T-helper 9 cell (primary cell): Measurements from ENCODE around the gene GABBR2.

Experiments
- DNase-seq: peaks from one replicate; pipeline ENCODE4 v3.0.0-alpha.2; 2020

Gene GABBR2

DNA sequence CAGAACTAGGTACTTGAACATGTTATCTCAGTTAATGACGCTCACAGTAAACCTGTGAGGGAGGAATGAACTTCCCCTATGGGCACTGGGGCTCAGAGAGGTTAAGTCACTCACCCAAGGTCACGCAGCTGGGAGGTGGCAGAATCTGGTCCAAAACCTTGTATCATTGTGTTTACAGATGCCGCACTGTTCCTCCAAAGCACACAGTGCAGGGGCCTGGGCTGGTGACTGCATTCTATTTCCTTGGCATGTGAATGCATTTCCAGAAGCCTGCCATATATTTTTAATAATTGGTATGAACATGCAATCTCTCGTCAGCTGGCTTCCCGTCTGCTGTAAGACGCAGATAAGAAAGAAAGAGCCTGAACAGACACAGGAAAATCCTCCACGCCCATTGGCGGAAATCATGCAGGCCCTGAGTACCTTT is 376.3 kb downstream of the GABBR2 start:
- no peak for DNase-seq

DNA sequence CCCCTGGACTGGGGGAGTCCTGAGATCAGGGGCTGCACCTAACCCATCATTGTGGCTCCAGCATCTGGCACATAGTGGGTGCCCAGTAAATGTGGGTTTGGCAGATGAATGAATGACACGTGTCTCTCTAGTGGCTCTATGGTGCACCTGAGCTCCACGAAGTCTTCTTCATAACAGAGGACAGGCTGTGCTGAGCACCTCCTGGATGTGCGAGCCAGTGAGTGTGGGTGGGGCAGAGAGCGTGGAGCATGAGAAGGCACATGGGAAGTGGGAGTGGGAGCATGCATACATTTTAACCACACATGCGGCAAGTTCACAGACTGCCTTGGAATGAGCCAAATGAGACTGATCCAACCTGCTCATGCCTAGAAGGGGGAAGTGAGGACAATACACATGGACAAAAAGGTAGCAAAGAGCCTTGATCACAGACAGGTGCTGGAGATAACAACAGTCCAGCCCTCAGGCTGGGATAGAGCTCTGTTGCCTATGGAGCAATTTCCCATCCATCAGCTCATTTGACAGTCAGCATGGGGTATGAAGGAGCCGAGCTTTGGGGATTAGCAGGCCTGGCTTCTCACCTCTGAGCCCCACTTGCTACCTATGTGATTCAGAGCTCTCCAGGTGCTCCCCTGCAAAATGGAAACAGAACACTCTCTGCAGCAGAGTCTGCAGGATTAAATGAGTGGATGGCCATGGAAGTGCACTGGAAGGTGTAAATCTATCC is 377.0 kb downstream of the GABBR2 start:
- DNase-seq = no peak

DNA sequence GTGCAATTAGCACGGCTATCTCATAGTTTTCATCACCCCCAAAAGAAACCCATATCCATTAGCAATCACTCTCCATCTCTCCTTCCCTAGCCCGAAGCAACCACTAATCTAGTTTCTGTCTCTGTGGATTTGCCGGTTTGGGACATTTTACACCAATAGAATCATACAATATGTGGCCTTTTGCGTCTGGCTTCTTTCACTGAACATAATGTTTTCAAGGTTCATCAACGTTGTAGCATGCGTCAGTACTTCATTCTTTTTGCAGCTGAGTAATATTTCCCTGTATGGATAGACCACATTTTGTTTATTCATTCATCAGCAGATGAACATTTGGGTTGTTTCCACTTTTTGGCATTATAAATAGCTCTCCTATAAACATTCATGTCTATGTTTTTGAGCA is 377.9 kb downstream of the GABBR2 start:
- no peak for DNase-seq

DNA sequence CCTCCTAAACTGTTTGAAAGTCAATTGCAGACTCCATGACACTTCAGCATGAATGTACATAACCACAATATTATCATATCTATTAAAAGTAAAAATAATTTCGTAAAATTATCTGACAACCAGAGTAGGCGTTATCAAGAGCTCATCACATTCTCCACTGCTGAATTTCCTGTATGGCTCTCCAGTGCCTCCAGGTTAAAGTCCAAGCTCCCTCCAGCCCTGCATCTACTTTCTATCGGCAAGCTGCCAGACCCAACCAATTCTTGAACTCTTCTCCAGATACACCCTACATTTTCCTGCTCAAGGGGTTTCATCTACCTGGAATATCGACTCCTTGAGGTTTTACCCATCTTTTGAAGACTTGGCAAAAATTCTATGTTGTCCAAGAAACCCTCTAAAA is 378.8 kb downstream of the GABBR2 start:
- DNase-seq = no peak

DNA sequence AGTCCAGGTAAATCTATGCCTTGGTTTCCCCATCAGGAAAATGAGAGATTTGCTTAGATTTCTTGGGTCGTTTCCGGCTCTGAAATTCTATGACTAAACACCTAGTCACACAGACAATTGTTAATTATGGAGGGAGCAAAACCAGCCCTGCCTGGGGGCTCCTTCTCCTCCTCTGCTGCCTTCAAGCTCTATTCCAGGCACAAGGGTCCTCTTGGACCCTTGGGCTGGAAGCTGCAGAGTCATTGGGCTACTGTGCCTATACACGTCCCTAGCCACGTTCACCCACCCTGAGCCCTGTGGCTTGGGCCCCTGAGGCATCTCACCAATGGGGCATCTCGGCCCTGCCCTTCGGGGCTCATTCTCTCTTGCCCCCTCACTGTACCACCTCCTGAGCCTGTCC is 379.5 kb downstream of the GABBR2 start:
- DNase-seq = no peak

DNA sequence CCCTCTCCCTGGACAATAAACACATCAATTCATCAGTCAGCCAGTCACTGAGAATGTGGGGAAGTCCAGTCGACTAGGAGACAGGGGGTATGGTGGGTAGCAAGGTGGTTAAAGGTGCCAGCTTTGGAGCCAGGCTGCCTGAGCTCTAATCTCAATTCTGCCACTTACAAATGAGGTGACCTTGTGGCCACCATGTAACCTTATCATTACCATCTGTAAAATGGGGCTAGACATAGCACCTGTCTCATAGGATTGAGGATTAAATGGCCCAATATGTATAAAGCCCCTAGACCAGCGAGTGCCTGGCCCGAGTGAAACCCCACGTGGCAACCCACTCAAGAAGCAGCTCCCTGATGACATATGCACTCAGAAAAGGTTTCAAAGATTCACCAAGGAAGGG is 380.0 kb downstream of the GABBR2 start:
- no peak for DNase-seq

DNA sequence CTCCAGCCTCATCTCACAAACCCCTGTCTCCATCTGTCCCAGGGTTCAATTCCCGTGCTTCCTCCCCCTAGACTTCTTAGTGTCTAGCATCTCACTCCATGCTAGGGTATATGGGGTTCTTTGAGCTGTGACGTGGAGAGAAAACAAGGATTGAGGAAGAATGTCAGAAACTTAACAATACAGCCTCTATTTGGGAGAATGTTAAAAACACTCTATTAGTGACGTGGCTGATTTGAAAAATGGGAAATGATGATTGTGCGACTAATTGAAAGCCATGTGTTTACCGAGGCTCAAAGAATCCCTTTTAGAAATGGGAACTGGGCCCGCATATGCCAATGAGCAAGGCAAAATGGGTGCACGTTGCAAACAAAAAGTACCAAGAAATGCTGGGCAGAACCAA is 380.6 kb downstream of the GABBR2 start:
- DNase-seq = no peak

DNA sequence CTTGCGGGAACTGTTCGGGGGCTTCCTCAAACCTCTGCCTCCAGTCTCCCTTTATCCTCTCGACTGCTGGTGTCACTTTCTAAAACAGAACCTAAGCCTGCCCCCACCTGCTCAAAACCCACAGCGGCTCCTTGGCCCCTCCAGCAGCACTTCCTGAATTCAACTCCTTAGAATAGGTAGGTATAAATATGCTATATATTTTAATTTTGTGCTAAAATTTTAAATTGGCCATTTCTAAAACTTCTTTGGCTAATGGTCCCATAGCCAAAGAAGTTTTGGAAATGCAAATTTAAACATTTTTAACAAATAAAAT is 381.5 kb downstream of the GABBR2 start:
- DNase-seq = no peak

DNA sequence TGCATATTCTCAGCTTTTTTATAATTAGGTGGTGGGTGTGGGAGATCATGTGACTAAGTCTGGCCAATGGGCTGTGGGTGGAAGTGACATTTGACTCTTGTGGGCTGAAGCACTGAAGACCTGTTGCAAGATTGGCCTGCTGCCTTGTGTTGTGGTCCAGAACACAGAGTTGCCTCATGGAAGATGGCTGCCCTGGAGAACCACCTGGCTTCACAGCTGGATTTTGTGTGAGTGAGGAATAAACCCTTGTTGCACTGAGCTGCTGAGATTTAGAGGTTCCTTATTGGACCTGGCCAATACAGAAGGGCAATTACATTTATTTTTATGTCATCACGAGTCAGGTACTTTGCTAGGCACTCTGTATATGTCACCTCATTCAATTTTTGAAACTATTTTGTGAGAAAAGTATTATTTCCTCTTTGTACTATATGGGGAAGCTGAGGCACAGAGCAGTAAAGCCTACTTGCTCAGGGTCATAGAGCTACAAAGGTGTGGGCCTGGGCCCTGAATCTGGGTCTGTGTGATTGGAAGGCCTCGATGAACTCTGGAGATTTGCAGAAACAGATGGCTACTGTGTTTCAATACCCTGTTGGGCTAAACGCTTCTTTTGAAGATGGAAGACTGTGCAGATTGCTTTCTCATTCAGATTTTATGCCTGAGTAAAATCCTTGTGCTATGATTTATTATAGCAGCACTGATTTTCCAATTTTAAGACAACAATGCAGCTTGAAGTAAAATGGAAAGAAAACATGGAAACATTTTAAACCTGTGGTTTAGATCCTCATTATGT is 382.1 kb downstream of the GABBR2 start:
- no peak for DNase-seq

DNA sequence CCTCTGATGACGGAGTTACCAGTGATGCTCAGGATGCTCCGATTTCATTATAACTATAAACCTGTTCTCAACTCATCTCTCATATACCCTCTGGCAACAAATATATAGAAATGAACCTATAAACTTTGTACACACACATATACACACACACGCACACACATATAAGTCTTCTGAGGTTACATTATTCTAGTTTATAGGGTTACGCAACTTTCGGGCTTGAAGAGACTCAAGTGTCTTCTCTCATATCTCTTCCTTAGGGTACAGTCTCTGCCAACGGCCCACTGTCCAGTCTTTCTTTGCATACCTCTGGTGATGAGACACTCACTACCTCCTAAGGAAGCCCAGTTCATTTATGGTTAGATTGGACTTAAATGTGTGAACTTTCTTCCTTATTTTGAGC is 383.9 kb downstream of the GABBR2 start:
- no peak for DNase-seq

DNA sequence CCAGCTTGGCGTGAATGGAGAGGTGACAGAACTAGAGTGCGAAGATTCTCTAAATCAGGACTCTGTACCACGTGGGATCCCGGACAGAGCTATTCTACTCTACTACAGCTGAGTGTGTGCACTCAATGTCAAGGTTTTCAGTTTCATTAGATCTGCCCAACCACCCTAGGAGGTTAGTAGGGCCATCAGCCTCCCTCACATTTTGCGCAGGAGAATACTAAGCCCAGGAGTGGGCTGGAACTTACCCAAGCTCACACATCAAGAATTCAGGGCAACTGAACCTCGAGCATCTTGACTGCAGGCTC is 385.0 kb downstream of the GABBR2 start:
- no peak for DNase-seq

DNA sequence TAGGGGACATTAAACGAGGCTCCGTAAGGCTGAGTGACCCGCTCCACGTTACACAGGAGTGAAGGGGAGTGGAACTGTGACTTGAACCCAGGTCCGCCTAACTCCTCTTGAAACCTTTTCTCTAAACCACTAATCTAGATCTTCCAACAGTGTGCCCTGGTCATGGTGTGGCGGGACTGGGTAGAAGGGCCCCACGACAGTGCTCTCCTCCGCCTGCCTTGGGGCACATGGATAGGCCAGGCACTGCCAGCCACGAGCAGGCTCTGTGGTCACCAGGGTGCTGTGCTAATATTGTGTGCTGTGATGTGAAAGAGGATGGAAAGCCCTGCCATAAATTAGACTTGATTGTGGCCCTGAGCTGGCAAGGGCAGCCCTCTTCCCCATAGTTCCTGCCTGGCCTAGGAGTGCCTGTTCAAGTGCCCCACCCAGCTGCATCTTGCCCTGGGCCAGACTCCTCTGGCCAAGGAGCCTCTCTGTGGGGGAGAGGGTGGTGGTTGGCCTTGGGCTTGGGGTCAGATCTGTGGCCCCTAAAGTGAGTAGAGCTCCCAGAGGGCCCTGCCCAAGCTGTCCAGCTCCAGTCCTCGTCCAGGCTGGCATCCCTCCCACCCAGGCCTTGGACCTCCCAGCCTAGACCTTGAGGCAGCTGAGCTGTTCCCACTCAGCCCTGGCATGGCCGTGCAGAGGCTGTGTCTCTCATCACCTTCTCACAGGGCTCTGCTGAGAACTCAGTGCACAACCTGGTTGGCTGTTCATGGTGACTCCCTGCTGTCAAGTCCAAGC is 385.5 kb downstream of the GABBR2 start:
- DNase-seq = no peak

DNA sequence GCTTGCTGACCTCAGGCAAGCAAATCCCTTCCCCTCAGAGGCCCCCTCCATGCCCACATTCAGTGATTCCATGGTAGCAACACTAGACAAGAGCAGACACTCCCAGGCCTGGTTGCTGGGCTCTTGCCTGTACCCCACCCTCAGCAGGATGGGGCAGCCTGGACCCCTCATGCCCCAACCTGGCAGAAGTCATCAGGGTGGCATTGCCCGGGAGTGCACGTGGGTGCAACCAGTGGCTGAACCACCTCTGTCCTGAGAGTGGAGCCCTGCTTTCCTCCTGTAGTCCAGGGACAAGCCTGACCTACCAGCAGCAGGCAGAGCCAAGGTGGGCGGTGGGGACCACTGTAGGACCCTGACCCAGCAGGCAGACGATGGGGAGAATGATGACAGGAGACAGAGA is 387.5 kb downstream of the GABBR2 start:
- no peak for DNase-seq

DNA sequence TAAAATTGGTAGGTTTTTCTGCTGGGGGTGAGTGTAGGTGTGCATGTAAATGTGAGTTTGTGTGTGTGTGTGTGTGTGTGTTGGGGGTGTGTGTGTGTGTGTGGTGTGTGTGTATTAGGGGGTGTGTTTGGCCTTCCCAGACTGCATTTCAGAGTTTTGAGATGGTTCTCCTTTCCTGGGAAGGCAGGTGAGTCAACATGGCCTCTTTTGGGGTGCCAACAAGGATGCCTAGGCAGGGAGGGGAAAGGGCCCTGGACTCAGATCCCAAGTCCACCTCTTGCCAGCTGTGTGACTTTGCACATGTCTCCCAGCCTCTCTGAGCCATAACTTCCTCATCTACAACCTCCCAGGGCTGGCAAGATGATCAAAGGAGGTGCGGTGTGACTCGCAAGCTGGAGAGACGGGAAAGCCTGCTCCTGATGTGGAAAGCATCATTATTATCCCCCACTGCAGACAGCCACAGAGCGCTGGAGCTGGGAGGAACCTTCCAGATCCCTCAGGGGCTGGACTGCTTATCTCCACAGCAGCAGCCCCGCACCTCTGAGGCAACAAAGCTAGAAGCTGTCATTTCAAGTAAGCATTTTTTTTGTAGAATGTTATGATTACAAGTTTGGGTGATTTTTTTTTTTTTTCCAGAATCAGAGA is 389.8 kb downstream of the GABBR2 start:
- DNase-seq = no peak

DNA sequence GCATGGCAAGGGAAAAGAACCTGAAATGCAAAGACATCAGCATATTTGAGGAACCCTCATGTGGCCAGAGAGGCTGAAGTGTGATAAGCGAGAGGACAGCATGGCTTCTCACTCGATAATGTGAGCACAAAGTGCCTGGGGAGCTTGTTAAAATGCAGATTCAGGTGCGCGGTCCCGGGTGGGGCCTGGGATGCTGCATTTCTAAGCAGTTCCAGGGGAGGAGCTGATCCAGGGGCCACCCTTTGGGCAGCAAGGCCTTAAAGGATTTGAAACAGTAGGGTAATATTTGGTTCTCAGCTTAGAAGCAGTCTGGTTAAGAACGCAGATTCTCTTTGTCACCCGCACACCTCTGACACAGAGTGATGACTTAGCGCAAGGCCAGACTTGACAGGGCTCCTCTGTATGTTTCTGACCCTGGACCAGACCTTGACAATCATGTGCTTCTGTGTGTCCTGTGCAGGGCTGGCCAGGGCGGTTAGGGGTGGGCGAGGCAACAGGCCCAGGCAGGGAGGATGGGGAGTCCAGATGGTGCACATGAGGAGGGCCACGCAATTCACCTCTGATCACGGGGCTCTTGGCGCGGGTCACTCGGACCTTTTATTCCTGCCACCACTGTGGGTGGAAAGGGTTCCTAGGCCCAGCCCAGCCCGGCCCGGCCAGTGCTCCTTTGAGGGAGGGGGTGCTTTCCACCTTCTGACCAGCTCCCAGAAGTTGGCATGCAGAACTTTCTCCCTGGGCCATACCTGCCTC is 390.5 kb downstream of the GABBR2 start:
- no peak for DNase-seq

DNA sequence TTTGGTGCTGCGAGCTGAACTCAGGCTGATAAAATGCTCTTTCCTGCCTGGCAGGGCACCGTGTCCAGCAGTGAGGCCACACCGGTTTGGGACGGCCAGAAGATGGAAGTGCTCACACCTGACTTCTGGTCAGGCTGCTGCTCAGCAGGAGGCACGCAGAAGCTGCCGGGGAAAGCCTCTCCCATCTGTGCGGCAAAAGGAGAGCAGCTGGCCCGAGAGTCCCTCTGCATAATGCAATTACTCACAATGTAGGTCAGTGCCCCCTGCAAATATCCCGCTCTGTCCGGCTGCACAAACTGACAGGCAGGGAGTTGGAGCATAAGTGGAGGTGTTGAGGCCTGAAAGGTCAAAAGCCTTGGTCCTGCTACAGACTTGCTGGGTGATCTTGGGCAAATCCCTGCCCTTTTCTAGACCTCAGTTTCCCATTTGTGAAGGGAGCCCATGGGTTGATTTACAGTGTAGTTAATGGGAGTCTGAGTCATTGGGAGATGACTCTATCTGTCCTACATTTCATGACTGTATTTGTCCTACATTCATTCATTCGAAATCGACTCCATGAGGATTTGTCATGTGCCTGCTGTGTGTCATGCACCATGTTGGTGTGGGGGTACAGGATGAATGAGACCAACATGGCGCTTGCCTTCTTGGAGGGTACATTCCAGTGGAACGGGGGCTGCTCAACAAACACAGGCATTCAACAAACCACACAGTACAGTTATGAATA is 391.4 kb downstream of the GABBR2 start:
- no peak for DNase-seq

DNA sequence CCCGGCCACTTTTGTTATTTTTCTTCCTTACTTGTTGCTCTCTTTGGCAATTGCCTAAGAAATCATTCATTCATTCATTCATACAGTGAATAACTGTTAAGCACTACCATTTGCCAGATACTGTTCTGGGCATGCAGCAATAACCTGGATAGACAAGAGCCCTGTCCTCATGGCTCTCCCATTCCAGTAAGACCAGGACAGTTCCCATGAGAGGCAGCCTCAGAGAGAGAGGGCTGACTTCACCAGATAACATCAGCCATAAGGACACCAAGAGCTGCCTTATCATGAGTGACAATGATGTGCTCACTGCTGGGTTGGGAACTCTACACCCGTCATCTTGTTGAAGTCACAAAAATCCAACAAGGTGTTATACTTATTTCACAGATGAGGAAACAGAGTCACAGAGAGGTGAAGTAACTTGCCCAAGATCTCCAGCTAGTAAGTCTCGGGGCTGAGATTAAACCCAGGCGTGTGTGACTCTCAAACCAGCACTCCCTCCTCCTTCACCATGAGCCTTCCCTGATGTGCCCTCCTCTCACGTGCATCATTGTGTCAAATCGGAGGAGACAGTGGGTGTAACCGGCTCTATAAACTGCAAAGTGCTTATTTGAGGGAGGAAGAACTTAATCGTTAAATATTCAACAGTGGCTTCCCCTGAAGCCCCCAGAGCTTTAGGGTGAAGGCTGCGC is 392.1 kb downstream of the GABBR2 start:
- DNase-seq = no peak

DNA sequence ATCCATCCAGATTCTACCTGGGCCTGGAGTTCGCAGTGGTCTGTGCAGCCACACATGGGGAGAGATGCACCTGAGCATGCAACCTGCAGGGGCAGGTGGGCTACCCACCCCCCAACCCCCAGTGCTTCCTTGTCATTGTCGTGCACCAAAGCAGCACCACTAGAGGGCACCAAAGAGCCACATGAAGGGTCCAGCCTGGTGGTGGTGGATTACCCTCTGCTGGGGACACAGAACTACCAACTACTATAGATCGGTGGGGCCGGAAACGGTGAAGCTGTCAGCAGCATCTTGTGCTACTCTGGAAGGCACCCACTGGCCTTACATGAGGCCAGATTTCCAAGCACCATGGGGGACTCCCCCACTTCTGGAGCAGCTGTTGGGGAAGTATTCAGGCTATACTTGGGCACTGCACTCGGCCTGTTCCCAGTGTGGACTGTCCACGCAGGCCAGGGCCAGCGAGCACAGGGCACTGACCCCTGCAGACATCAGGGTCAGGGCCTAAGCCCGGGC is 393.1 kb downstream of the GABBR2 start:
- DNase-seq = peak; percentile 74

DNA sequence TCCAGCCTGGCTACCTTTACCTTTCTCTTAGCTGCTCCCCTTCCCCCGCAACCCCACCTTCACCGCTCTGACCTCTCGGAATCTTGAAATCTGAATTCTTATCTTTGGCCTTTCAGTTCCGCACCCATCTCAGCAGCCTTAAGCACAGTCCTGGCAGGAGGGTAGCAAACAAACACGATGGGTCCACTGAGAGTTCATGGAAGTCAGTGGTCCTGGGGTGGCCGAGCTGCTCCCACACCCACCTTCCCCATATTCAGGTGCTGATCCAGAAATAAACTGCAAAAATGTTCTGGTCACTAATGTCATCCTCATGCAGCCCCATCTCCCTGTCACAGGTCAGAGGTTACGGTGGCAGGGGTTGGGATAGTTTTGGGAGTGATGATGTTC is 393.7 kb downstream of the GABBR2 start:
- no peak for DNase-seq

DNA sequence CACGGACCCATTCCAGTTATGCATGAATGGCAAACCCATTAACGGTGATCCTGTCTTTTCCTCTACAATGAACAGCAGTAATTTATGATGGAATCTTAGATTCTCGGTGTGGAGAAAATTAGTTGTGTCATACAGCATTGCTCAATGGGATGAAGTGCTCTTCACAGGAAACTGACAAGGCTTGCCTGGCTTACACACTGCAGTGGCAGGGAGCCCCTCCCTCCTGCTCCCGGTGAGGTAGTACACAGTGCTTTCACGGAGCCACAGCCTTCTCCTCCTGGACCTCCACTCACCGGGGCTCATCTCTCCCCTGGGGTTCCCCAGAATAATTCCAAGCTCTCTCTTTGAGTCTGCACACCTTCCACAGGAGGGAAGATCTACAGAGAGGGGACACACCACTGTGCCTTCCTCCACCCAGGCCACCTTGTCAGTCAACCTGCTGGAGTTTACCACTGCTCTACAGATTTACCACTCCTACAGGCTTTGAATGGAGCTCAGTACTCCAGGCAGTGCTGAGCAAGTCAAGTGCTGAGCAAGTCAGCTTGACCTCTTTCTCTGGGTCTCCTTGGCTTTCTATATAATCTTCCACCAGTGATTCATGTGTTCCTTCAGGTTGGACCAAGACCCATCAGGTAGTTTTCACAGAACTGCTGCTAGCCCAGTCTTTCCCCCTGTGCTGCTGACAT is 394.2 kb downstream of the GABBR2 start:
- DNase-seq = no peak

DNA sequence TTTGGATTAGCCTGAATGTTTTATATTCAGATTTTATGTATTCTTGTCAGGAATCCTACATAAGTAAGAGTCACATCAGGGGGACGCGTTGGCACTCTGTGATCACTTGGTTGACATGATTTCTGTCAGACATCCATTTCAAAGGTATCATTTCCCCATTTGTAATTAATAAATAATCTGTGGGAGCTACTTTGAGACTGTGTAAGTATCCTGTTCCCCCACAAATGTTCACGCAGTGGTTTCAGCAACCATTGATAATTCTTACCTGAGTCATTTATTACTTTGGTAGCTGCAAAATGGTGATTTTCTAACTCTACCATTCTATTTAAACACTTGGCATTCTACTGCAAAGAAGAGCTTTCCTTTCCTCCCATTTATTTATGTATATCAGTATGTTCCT is 396.4 kb downstream of the GABBR2 start:
- DNase-seq = no peak
